Stimulated activated CD8-positive, alpha-beta memory T cell treated with anti-CD3 and anti-CD28 coated beads, Interleukin-12 subunit alpha, Interleukin-12 subunit beta, amount 100 ng/mL, for 4 hours (primary cell): ENCODE data around the gene TMEM151A.
A peak's percentile ranks its signal among the peaks of the same experiment; 100 is the strongest.

ENCODE experiments used
- DNase-seq: peaks from one replicate; pipeline ENCODE4 v3.0.0-alpha.2; 2020; ENCODE audit warnings: low read depth

The TMEM151A gene

GRCh38 chr11:66336234-66337102 lies 44.8 kb downstream of the TMEM151A start, which contains the start of gene RIN1:
RIN1 (minus strand) TSS chr11:66336434; CDS start chr11:66336402, 32 bp downstream.
- peak; percentile 42 for DNase-seq

- no peak for DNase-seq
These were observed 45.6 kb downstream of the TMEM151A start for GRCh38 chr11:66337103-66337899.

- DNase-seq, result no peak
These were observed 46.8 kb downstream of the TMEM151A start for GRCh38 chr11:66338276-66339161.

- no peak for DNase-seq
These were observed 47.5 kb downstream of the TMEM151A start for GRCh38 chr11:66339162-66339675.

DNA sequence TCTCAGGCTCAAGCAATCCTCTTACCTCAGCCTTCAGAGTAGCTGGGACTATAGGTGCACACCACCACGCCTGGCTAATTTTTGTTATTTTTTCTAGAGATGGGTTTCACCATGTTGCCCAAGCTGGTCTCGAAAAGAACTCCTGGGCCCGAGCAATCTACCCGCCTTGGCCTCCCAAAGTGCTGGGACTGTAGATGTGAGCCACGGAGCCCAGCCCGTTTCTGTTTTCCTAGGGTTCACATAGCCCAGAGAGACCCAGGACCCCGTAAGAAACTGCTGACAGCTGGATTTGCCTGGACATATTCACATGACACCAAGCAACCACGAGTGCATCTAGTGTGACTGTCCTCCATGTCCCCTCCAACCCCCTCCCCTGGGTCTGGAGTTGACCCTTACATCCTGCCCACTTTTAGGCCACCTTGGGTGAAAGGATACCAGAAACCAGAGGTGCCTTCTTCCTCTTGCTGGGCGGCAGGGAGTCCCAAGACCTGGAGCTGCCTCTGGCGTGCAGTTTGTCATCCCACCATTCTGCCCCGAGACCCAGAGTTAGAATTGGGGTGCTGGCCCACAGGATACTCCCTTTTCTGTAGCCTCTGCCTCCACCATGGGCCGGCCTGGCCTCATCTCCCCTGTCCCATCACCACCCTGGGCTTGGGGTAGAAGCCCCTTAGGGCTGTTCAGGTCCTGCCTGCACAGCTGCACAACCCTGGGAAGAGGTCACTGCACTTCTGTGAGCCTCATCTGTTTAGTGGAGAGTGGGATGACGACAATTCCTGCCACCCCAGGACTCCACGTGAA lies 48.2 kb downstream of the TMEM151A start:
- no peak for DNase-seq

- DNase-seq, result no peak
These were observed 49.2 kb downstream of the TMEM151A start for GRCh38 chr11:66340596-66341501.

DNA sequence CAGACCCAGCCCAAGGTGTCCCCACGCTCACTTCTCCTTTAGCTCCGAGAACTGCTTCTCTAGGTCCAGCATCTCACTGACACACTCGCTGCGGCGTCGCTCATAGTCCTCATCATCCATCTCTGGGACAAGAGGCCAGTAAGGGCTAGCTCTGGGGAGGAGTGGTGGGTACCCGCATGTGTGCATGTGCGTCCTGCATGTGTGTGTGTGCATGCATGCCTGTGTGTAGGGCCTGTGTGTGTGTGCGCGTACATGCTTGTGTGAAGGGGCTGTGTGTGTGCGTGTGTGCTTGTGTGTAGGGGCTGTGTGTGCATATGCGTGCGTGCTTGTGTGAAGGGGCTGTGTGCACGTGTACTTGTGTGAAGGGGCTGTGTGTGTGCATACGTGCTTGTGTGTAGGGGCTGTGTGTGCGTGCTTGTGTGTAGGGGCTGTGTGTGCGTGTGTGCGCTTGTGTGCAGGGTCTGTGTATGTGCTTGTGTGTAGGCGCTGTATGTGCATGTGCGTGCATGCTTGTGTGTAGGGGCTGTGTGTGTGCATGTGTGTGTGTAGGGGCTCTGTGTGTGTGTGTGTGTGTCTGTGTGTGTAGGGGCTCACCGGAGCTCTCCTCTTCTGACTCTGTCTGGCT lies 49.9 kb downstream of the TMEM151A start:
- no peak for DNase-seq

DNA sequence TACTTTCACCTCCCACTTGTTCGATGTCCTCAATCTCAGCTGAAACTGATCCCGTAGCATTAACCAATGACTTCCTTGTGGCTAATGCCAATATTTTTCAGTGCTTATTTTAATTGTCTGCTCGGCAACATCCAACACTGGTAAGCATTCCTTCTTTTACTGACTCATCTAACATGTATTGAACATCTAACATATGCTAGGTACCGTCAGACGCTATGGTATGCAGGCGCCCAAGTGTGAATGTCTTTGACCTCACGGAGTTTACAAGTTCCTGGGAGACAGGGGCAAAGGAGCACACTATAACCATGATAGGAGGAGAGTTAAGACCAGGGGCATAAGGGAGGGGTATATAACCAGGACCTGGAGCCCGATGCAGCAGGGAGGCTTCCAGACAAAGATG lies 51.5 kb downstream of the TMEM151A start:
- no peak for DNase-seq

DNA sequence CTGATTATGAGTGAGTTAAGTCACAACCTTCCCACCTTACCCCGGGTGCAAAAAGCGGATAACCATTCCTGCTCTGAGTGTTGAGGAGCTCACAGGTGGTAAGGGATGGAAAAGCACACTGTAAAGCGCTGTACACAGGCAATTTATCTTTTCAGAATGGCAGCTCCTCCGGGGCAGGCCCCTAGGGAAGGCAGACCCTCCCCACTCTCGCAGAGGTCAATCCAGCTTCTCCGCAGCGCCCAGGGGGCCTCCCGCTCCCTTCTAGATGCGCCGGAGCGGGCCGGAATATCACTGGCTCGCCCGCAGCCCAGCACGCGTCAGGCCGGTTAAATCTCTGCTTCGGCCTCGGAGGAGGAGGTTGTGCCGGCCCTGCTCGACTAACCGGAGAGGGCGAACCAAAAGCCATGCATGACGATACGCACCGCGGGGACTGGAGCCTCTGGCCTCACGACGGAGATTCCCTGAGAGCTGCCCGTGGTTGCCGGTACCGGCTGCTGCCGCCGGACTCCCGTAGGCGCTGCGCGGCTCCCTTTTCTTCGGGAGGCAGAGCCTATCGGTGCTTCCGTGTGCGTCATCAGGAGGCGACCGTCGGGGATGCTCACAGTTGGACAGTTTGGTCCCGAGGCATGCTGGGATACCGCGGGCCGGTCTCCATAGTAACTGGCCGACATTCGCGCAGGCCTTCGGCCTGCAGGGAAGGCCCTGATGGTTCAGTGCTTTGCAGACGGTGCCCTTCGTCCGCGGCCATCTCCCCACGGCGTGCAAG lies 53.0 kb downstream of the TMEM151A start, which contains the start of gene BRMS1:
BRMS1 (minus strand) TSS at position 555 of the 766 bp plus-strand sequence. CDS start 2,870 bp downstream, outside the sequence.
- DNase-seq, result peak; percentile 89

DNA sequence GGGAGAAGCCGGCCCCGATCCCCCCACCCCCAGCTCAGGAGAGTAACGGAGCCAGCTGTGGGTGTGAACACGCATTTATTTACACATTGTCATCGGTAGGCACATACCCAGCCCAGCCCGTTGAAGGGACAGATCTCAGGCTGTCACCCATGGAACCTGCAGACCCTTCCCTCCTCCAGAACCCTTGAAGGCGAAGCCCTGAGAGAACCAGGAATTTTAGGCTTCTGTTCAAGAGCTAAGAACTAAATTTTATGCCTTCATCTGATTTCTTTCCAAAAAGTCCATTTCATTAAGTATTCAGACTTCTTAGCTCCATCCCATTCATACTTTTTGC lies 53.6 kb downstream of the TMEM151A start:
- no peak for DNase-seq
